Inflammatory macrophage treated with lipopolysaccharide for 1 hour (primary cell): ENCODE data around the gene MTCH1.
"Not testable (repeated sequence)": the region's sequence is repeated elsewhere in the genome, so short reads cannot be mapped to it uniquely, and the experiment has no call there.

Experiments
- DNase-seq, 2 donors: peaks; one replicate each; pipeline ENCODE4 v3.0.0-alpha.2; 2020 to 2022

The MTCH1 gene

DNA sequence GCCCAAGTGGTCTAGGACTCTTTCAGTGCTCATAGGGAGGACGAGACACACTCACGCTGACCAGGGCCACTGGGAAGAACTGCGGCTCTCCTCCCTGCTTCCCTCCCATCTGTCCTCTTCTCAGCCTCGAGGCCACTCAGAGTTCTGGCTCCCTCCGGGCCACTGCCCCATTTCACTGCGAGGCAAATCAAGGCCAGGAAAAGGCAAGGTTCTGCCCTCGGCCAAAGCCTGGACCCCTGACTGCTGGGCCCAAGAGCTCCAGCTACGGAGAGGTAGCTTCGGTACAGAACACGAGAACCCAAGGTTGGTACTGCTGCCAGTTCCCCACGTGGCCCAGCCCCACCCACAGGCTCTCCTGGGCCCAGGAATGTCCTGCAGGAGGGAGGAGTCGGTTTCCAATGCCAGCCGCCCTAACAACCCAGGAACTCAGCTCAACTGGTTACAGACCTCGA is 16.7 kb downstream of the MTCH1 start:
- no peak for DNase-seq

- no peak for DNase-seq
These were observed 17.6 kb downstream of the MTCH1 start for GRCh38 chr6:36968266-36968977.

- no peak for DNase-seq
These were observed 18.2 kb downstream of the MTCH1 start for GRCh38 chr6:36967757-36968156.

- DNase-seq, result no peak
These were observed 18.7 kb downstream of the MTCH1 start for GRCh38 chr6:36967301-36967700.

DNA sequence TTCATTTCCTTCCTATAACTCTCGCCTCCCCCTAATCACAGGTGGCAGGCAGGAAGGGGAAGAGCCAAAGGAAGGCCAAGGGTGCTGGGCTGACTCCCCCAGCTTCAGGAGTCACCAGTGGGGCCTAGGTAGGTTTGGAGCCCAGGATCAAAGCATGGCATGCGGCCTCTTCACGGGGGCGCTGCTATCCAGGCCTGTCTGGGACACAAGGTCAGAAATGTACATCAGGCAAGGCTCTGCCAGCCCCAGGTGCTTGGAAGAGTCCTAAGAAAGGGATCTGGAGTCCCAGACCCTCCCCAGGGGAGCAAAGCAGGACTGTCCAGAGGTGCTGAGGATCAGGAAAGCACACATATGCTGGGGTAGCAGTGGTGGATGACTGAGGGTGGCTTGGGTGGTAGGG is 21.1 kb downstream of the MTCH1 start:
- DNase-seq, result no peak

DNA sequence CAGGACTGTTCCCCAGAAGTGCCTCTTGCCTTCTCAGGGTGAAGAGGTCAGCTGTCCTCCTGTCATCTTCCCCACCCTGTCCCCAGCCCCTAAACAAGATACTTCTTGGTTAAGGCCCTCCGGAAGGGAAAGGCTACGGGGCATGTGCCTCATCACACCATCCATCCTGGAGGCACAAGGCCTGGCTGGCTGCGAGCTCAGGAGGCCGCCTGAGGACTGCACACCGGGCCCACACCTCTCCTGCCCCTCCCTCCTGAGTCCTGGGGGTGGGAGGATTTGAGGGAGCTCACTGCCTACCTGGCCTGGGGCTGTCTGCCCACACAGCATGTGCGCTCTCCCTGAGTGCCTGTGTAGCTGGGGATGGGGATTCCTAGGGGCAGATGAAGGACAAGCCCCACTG is 21.6 kb downstream of the MTCH1 start:
- DNase-seq, result no peak

- no peak for DNase-seq
These were observed 22.3 kb downstream of the MTCH1 start for GRCh38 chr6:36963451-36964290.

- DNase-seq, result peak; percentile 92 to 99
These were observed 23.1 kb downstream of the MTCH1 start for GRCh38 chr6:36962874-36963273.

DNA sequence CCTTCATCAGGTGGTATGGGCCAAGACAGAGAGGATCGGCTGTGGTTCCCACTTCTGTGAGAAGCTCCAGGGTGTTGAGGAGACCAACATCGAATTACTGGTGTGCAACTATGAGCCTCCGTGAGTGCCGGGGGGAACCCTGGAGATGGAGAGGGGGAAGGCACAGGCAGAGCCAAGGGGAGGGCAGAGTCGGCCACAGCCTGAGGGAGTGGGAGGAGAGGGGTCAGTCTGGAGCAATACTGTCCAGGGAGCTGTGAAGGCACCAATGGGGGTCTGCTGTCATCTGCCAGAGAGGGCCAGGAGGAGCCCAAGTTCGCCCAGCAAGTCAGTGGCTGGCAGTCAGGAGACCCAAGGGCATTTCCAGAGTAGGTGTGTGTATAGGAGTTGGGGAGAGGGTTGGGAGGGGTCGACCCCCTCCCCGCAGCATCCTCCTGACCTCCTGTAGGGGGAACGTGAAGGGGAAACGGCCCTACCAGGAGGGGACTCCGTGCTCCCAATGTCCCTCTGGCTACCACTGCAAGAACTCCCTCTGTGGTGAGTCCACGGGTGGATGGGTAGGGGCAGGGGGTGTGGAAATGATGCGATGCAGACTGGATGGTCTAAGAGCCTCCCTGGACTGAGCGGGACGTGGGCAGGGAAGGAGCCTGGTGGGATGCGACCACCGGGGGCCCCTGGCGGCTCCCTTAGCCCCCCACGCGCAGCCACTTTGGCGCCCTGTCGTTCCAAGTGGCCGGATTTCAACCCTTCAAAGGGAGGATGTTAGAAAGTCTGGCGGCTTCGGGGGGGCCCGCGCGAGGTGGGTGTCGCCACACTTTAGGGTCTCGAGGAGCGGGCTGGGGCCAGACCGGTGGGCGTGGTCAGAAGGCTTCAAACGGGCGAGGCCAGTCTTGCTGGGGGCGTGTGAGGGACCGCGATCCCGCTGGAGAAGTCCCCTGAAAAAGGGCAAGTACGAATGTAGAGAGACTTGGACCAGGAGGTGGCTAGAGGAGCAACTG is 24.3 kb downstream of the MTCH1 start:
- DNase-seq, result no peak

GRCh38 chr6:36959555-36960250 is 26.3 kb downstream of the MTCH1 start:
- DNase-seq, result no peak

GRCh38 chr6:36958775-36959554 is 27.0 kb downstream of the MTCH1 start:
- DNase-seq, result no peak

GRCh38 chr6:36957773-36958271 is 28.2 kb downstream of the MTCH1 start:
- DNase-seq, result no peak

GRCh38 chr6:36956446-36956820 is 29.6 kb downstream of the MTCH1 start:
- no peak for DNase-seq

- no peak for DNase-seq
These were observed 30.1 kb downstream of the MTCH1 start for GRCh38 chr6:36955671-36956445.

DNA sequence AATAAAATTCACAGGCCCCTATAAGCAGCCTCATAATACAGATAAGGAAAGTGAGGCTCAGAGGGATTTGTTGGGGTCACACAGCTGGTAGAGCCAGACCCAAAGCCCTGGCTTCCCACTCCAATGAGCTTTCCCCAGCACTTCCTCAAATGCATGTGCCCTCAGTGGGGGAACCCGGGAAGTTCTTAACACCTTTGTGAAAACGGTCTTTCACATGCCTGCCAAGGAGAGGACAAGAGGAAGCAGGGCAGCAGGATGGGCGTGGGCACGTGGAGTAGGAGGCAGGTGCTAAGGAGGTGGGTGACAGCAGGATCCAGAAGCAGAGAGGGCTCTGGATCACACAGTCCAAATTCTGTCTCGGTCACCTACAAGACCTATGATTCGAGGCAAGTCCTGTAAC is 30.9 kb downstream of the MTCH1 start:
- DNase-seq, result peak; percentile 7 to 15

GRCh38 chr6:36954262-36954931 is 31.6 kb downstream of the MTCH1 start, which contains the start of gene PI16:
PI16 (plus strand) TSS chr6:36954738; CDS start chr6:36954761, 23 bp downstream.
- DNase-seq, result no peak

GRCh38 chr6:36953931-36954261 is 32.1 kb downstream of the MTCH1 start:
- DNase-seq, result no peak

GRCh38 chr6:36949636-36950035 is 36.4 kb downstream of the MTCH1 start:
- no peak for DNase-seq

DNA sequence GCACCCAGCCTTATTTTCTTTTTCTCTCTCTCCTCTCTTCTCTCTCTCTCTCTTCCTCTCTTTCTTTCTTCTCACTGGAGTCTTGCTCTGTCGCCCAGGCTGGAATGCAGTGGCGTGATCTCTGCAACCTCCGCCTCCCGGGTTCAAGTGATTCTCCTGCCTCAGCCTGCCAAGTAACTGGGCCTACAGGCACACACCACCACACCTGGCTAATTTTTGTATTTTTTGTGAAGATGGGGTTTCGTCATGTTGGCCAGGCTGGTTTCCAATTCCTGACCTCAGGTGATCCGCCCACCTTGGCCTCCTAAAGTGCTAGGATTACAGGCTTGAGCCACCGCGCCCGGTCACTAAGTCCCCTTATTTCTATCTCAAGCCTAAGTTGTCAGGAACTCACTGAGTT is 36.9 kb downstream of the MTCH1 start:
- DNase-seq, result not testable (repeated sequence)
